GM11168 (cell line): ENCODE measurements around the gene DET1.
"Not testable (repeated sequence)": the region's sequence is repeated elsewhere in the genome, so short reads cannot be mapped to it uniquely, and the experiment has no call there.

Experiments
- in situ Hi-C: fragments of 300-500 bp; cut with MboI; formaldehyde crosslinking; loops from one replicate; pipeline ENCODE4 v1.12.0; 2022; ENCODE audit warnings: low sequenced_read_pairs; ENCODE audit not compliant: unreplicated experiment

DET1 gene

GRCh38 chr15:88546248-88547129 lies at the start of gene DET1:
TSS of gene DET1 (minus strand) at chr15:88546681. CDS start at chr15:88531705, 14,976 bp downstream.
- in situ Hi-C loops = no loop called here

DNA sequence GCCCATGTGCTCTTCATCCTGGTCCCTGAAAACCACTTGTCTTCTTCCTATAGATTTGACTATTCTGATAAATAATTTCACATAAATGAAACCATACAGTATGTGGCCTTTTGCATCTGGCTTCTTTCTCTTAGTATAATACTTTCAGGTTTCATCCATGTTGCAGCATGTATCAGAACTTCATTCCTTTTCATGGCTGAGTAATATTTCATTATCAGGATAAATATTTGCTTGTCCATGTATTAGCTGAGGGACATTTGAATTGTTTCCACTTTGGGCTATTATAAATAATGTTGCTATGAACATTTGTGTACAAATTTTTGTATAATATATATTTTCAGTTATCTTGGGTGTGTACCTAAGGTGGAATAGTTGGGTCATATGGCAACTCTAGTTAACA lies 44.9 kb upstream of the DET1 start:
- in situ Hi-C loops = no loop called here

- in situ Hi-C loops = no loop called here
Observed at GRCh38 chr15:88590759-88591158, 44.3 kb upstream of the DET1 start.

GRCh38 chr15:88586401-88587162 lies 40.1 kb upstream of the DET1 start:
- in situ Hi-C loops = no loop called here

DNA sequence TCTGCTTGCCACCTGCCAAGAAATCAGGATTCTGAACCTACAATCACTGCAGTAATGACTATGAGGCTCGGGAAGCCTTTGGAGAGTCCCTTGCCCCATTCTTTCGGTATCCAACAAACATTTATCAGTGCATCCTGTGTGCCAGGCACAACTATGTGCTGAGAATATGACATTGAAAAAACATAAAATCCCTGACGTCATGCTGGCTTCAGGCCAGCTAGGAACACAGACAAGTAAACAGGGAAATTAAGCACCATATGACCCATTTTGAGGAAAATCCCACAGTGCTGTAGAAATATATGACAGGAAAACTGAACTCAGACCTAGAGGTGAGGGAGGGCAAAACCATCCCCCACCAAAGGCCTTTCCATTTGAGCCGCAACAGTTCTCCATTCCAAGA lies 34.1 kb upstream of the DET1 start:
- in situ Hi-C loops = no loop called here

GRCh38 chr15:88579322-88579721 lies 32.8 kb upstream of the DET1 start:
- in situ Hi-C loops = no loop called here

DNA sequence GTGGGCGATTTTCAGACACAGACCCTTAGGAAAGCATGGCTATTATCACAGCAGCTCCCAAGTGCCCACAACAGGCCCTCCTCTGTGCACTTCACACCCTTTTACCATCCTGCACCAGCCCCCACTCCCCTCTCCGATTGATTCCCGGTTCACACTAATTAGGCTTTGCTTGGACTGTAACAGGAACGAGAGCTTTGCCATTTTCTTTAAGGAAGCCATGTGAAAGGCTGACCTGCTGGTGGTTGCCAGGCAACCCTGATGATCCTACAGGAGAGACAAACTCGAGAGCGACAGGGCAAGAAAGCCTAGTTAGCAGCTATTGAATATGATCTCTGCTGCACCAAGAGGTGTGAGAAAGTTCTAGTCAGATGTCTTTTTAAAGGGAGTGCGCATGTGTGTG lies 28.2 kb upstream of the DET1 start:
- in situ Hi-C loops = no loop called here

DNA sequence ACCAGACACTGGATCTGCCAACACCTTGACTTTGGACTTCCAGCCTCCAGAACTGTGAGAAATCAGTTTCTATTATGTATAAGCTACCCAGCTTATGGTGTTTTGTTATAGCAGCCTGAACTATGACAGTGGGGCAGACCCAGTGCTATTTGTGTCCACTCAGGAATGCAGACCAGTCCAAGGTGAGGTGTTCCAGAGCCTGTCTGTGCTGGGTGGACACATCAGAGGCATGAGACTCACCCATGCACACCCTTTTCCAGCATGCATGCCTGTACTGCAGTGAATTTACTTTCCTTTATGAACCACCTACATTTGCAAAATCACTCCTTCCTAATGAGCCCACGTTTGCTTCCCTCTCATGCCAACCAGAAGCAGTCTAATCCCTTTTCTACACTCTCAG lies 27.6 kb upstream of the DET1 start:
- in situ Hi-C loops = no loop called here

DNA sequence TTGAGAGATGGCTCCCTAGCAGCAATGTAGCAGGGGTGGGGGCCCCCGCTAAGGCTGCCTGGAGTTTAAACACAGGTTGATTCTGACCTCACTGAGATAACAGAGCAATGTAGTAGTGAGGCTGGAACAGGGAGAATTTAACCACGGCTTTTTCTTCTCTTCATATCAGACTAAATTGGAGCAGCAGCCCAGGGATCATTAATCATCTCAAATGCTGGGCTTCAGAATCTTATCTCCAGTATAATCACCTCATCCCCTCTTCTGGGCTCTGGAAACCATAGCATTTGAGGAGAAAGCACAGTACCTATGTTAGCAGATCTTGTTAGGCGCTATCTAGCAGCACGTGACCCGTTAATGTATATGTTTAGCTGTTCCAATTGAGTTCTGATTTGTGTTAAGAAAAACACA lies 25.4 kb upstream of the DET1 start:
- in situ Hi-C loops = no loop called here

GRCh38 chr15:88571153-88571851 lies 24.8 kb upstream of the DET1 start:
- in situ Hi-C loops = no loop called here

- in situ Hi-C loops = no loop called here
Observed at GRCh38 chr15:88568589-88568988, 22.1 kb upstream of the DET1 start.

GRCh38 chr15:88564741-88565140 lies 18.3 kb upstream of the DET1 start:
- in situ Hi-C loops = no loop called here

GRCh38 chr15:88563638-88564037 lies 17.2 kb upstream of the DET1 start:
- in situ Hi-C loops = no loop called here

GRCh38 chr15:88559565-88559964 lies 13.1 kb upstream of the DET1 start:
- in situ Hi-C loops = not testable (repeated sequence)

DNA sequence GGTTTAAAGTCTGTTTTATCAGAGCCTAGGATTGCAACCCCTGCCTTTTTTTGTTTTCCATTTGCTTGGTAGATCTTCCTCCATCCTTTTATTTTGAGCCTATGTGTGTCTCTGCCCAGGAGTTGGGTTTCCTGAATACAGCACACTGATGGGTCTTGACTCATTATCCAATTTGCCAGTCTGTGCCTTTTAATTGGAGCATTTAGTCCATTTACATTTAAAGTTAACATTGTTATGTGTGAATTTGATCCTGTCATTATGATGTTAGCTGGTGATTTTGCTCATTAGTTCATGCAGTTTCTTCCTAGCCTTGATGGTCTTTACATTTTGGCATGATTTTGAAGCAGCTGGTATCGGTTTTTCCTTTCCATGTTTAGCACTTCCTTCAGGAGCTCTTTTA lies 11.5 kb upstream of the DET1 start:
- in situ Hi-C loops = not testable (repeated sequence)

DNA sequence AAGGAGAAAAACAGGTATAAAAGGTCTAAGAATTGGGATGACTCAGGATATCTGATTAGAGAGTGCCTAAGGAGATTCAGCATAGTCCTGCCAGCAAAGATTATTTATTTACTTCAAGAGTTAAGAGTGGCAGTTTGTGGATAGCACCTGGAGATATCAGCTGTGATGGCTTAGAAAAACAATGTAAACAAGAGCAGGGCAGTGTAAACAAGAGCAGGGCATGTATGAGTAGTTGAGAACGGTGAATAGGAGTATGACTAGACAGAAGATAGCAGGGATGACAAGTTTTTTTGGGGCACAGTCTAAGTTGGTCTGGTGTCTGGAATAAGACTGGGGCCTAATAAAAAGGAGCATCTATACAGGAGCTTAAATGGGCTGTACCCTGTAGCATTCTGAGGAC lies 1.5 kb upstream of the DET1 start:
- in situ Hi-C loops = not testable (repeated sequence)

GRCh38 chr15:88545578-88546247 lies 768 bp downstream of the DET1 start:
- in situ Hi-C loops = not testable (repeated sequence)

- in situ Hi-C loops = no loop called here
Observed at GRCh38 chr15:88543065-88543776, 3.3 kb downstream of the DET1 start.

- in situ Hi-C loops = no loop called here
Observed at GRCh38 chr15:88542342-88542733, 4.1 kb downstream of the DET1 start.
